ENCODE results near the gene NOTUM. TPM values are rescaled to one million over a fixed set of nuclear protein-coding genes. Genes with fewer than 3 reads are reported as not detected.
"Not testable (repeated sequence)": the region's sequence is repeated elsewhere in the genome, so short reads cannot be mapped to it uniquely, and the experiment has no call there.

NOTUM gene
- total and polyA plus RNA-seq, 2 experiments from 2014 or later: 0.29 to 1.6 TPM

- peaks cover 37% of the 10 kb centered on the region for H3K27me3 Mint-ChIP-seq (ENCODE audit: insufficient read depth, low read depth, poor library complexity)
- H3K36me3 Mint-ChIP-seq (ENCODE audit: low read depth): peaks cover 61% of the 10 kb centered on the region
- not testable (repeated sequence) for H3K27ac ChIP-seq (ENCODE audit: low read depth); H3K9me2 ChIP-seq (ENCODE audit: insufficient read depth); H3K9me3 Mint-ChIP-seq; H3K36me3 ChIP-seq (ENCODE audit: insufficient read depth); DNase-seq (ENCODE audit: low spot score); H3K27me3 ChIP-seq (ENCODE audit: insufficient read depth); H2AFZ ChIP-seq
- Histone ChIP-seq H3K4me1 (ENCODE audit: insufficient read depth) (peaks cover 10% of the 10 kb centered on the region), H3K4me3 (peak overlapping the region; percentile 83), H4K20me1 (replicated peaks; ENCODE audit: insufficient read depth) (peaks cover 15% of the 10 kb centered on the region; the same call in 1 of the 2 replicates), H3F3A (replicated peaks; ENCODE audit: low read depth) (peaks cover 31% of the 10 kb centered on the region), H3K4me2 (peak overlapping the region; percentile 75), H3K79me2 (replicated peaks; ENCODE audit: insufficient read depth) (peaks cover 52% of the 10 kb centered on the region)
- peak overlapping the region; percentile 40; the same call in 1 of the 2 replicates for H3K27ac Mint-ChIP-seq
- peaks cover 31% of the 10 kb centered on the region for H3K4me1 Mint-ChIP-seq
- ATAC-seq: peak; percentile 40
- H3K4me3 Mint-ChIP-seq: peak overlapping the region; percentile 75
Observed at GRCh38 chr17:81918333-81918669, 42.7 kb downstream of the NOTUM start.

- Mint-ChIP-seq H3K9me3 (no peaks in the 10 kb centered on the region; the same call in 2 of the 3 replicates), H3K27me3 (ENCODE audit: insufficient read depth, low read depth, poor library complexity) (peaks cover 33% of the 10 kb centered on the region), H3K27ac (peak within 1 kb of the TSS; percentile 40), H3K4me1 (peaks cover 27% of the 10 kb centered on the region), H3K4me3 (peak within 1 kb of the TSS; percentile 75), H3K36me3 (ENCODE audit: low read depth) (peaks cover 63% of the 10 kb centered on the region)
- Histone ChIP-seq H3K36me3 (ENCODE audit: insufficient read depth) (no peaks in the 10 kb centered on the region; the same call in 1 of the 2 replicates), H3F3A (replicated peaks; ENCODE audit: low read depth) (peaks cover 36% of the 10 kb centered on the region), H3K4me3 (peak within 1 kb of the TSS; percentile 83), H3K79me2 (replicated peaks; ENCODE audit: insufficient read depth) (peaks cover 49% of the 10 kb centered on the region), H3K27me3 (ENCODE audit: insufficient read depth) (no peaks in the 10 kb centered on the region), H3K4me2 (peak within 1 kb of the TSS; percentile 94), H3K27ac (ENCODE audit: low read depth) (0 out of 2 replicates have a peak within 1 kb of the TSS, but pooled peaks have one; percentile 26), H4K20me1 (replicated peaks; ENCODE audit: insufficient read depth) (peaks cover 15% of the 10 kb centered on the region; the same call in 1 of the 2 replicates), H2AFZ (no peak within 1 kb of the TSS), H3K9me2 (ENCODE audit: insufficient read depth) (no peaks in the 10 kb centered on the region), H3K4me1 (ENCODE audit: insufficient read depth) (peaks cover 10% of the 10 kb centered on the region)
- DNase-seq (ENCODE audit: low spot score): peak; percentile 87
- ATAC-seq: peak; percentile 78
- TF ChIP-seq REST (IDR thresholded peaks at IDR 0.05; ENCODE audit: unreplicated experiment): no peak
- peak; percentile 78 for TF ChIP-seq POLR2AphosphoS5 (IDR thresholded peaks at IDR 0.05; ENCODE audit: low read depth)
- peak; percentile 17; the same call in 1 of the 2 replicates for TF ChIP-seq ETS1 (IDR thresholded peaks at IDR 0.05)
Observed at GRCh38 chr17:81917565-81918332, 43.2 kb downstream of the NOTUM start, which contains the start of gene SIRT7. SIRT7 (minus strand) TSS chr17:81918176; CDS start chr17:81918131, 45 bp downstream.

Measured in GM23338 (cell line).